ENCODE measurements around the gene PRUNE2. TPM values are rescaled to one million over a fixed set of nuclear protein-coding genes. Genes with fewer than 3 reads are reported as not detected.

Gene PRUNE2
- total and polyA plus RNA-seq, 4 donors: 1.3 to 4.5 (median 1.6) TPM

- H3K27me3 ChIP-seq (ENCODE audit: control insufficient read depth in 4 of 4, insufficient read depth in 4 of 4, low read length in 3 of 4): peaks cover 0 to 17% (median 5%) of the 10 kb centered on the region in 4 donors
- no peak for DNase-seq (ENCODE audit: low spot score)
- 63% methylated on average over 2 of the region's 2 CpGs for WGBS
- H3K4me3 ChIP-seq (ENCODE audit: low read depth in 1 of 3, low read length in 3 of 3): no peak overlapping the region
- H3K9me3 ChIP-seq (ENCODE audit: control insufficient read depth in 4 of 4, low read length in 3 of 4): no peaks in the 10 kb centered on the region
- no peak overlapping the region for H3K9ac ChIP-seq (ENCODE audit: low read depth in 1 of 2, low read length in 2 of 2)
- peaks cover 2 to 9% (median 4%) of the 10 kb centered on the region in 4 donors for H3K4me1 ChIP-seq (ENCODE audit: control insufficient read depth in 4 of 4, insufficient read depth in 4 of 4, low read length in 3 of 4)
- no peak overlapping the region for H3K27ac ChIP-seq (ENCODE audit: low read depth in 1 of 2, low read length in 2 of 2)
- H3K36me3 ChIP-seq (ENCODE audit: control insufficient read depth in 4 of 4, insufficient read depth in 3 of 4, low read depth in 1 of 4, low read length in 3 of 4): no peaks in the 10 kb centered on the region
- no peak for TF ChIP-seq ZBTB33 (IDR thresholded peaks at IDR 0.05)
- no peak for TF ChIP-seq EGR1 (IDR thresholded peaks at IDR 0.05; ENCODE audit: low read depth in 2 of 2)
- no peak for TF ChIP-seq RXRA (IDR thresholded peaks at IDR 0.05)
- no peak for TF ChIP-seq SP1 (IDR thresholded peaks at IDR 0.05)
- TF ChIP-seq FOXA2 (IDR thresholded peaks at IDR 0.05): no peak
Measured at GRCh38 chr9:76901801-76902200, 4.1 kb downstream of the PRUNE2 start.

- no peak overlapping the region for H3K9ac ChIP-seq (ENCODE audit: low read depth in 1 of 2, low read length in 2 of 2)
- peaks cover 0 to 5% (median 1%) of the 10 kb centered on the region in 4 donors for H3K4me1 ChIP-seq (ENCODE audit: control insufficient read depth in 4 of 4, insufficient read depth in 4 of 4, low read length in 3 of 4)
- no peak overlapping the region for H3K4me3 ChIP-seq (ENCODE audit: low read depth in 1 of 3, low read length in 3 of 3)
- 80% methylated on average over 3 of the region's 3 CpGs for WGBS
- TF ChIP-seq CTCF (IDR thresholded peaks at IDR 0.05; ENCODE audit: low read depth, low read length, missing input control) (no peak), NR2F2 (IDR thresholded peaks at IDR 0.05) (no peak), HNF4G (IDR thresholded peaks at IDR 0.05) (no peak), YY1 (IDR thresholded peaks at IDR 0.05) (no peak), FOXA1 (IDR thresholded peaks at IDR 0.05) (no peak), MAX (IDR thresholded peaks at IDR 0.05) (no peak), ZBTB33 (IDR thresholded peaks at IDR 0.05) (no peak), GABPA (IDR thresholded peaks at IDR 0.05 in 1 of 2, conservative IDR thresholded peaks at IDR 0.05 in 1 of 2) (no peak), EGR1 (IDR thresholded peaks at IDR 0.05; ENCODE audit: low read depth in 2 of 2) (no peak)
- H3K36me3 ChIP-seq (ENCODE audit: control insufficient read depth in 4 of 4, insufficient read depth in 3 of 4, low read depth in 1 of 4, low read length in 3 of 4): no peaks in the 10 kb centered on the region
- H3K9me3 ChIP-seq (ENCODE audit: control insufficient read depth in 4 of 4, low read length in 3 of 4): no peaks in the 10 kb centered on the region
- DNase-seq (ENCODE audit: low spot score): no peak
- H3K27ac ChIP-seq (ENCODE audit: low read depth in 1 of 2, low read length in 2 of 2): no peak overlapping the region
- H3K27me3 ChIP-seq (ENCODE audit: control insufficient read depth in 4 of 4, insufficient read depth in 4 of 4, low read length in 3 of 4): peaks cover 0 to 17% (median 2%) of the 10 kb centered on the region in 4 donors
Measured at GRCh38 chr9:76900884-76901440, 5.0 kb downstream of the PRUNE2 start.
